ENCODE measurements around the gene CRISPLD2. TPM values are rescaled to one million over a fixed set of nuclear protein-coding genes. Genes with fewer than 3 reads are reported as not detected.

The CRISPLD2 gene
- total and polyA plus RNA-seq, 12 donors: 7.9 to 48.1 (median 15.2) TPM

- ATAC-seq (peak; percentile 31 to 79 (median 62)), DNase-seq (no peak)
- Histone ChIP-seq H3K4me3 (no peak overlapping the region), H3K4me1 (peaks cover 0 to 43% (median 4%) of the 10 kb centered on the region in 9 donors), H3K36me3 (peaks cover 0 to 16% (median 0%) of the 10 kb centered on the region in 9 donors), H3K27ac (peak overlapping the region in 6 of 10 donors; percentile 2 to 55 (median 34)), H3K9me3 (no peaks in the 10 kb centered on the region), H3K27me3 (no peaks in the 10 kb centered on the region)
- intact Hi-C loops (cut with DNase I): no loop called here
- WGBS, 2 donors: 64 to 66% methylated on average over 12 of the region's 12 CpGs
- no peak for TF ChIP-seq CTCF (IDR thresholded peaks at IDR 0.05)
Observed at GRCh38 chr16:84907575-84907974, 87.8 kb downstream of the CRISPLD2 start.

GRCh38 chr16:84909476-84910085 lies 89.8 kb downstream of the CRISPLD2 start:
- ATAC-seq (no peak), DNase-seq (no peak)
- H3K36me3 ChIP-seq: peaks cover 0 to 5% (median 0%) of the 10 kb centered on the region in 9 donors
- TF ChIP-seq CTCF (IDR thresholded peaks at IDR 0.05): no peak
- H3K9me3 ChIP-seq: no peaks in the 10 kb centered on the region
- no peak overlapping the region for H3K4me3 ChIP-seq
- intact Hi-C loops (cut with DNase I): no loop called here
- peak overlapping the region in 1 of 10 donors; percentile 40 for H3K27ac ChIP-seq
- H3K27me3 ChIP-seq: peaks cover 0 to 4% (median 0%) of the 10 kb centered on the region in 7 donors
- 79 to 83% methylated on average over 9 of the region's 9 CpGs for WGBS, 2 donors
- peaks cover under 1 to 54% (median 20%) of the 10 kb centered on the region in 9 donors for H3K4me1 ChIP-seq

- ATAC-seq: no peak
- peaks cover 0 to 10% (median 6%) of the 10 kb centered on the region in 7 donors for H3K27me3 ChIP-seq
- no peak overlapping the region for H3K4me3 ChIP-seq
- intact Hi-C loops (cut with DNase I): no loop called here
- H3K4me1 ChIP-seq: peaks cover 3 to 54% (median 27%) of the 10 kb centered on the region in 9 donors
- H3K27ac ChIP-seq: peak overlapping the region in 1 of 10 donors; percentile 77
- no peak for DNase-seq
- TF ChIP-seq CTCF (IDR thresholded peaks at IDR 0.05): no peak
- 89 to 90% methylated on average over 16 of the region's 16 CpGs for WGBS, 2 donors
- peaks cover 0 to 1% (median 0%) of the 10 kb centered on the region in 9 donors for H3K36me3 ChIP-seq
- no peaks in the 10 kb centered on the region for H3K9me3 ChIP-seq
Observed at GRCh38 chr16:84911486-84912216, 91.9 kb downstream of the CRISPLD2 start.

GRCh38 chr16:84913315-84913714 lies 93.5 kb downstream of the CRISPLD2 start:
- H3K27ac ChIP-seq: peak overlapping the region in 6 of 10 donors; percentile 31 to 51 (median 32)
- ATAC-seq (peak; percentile 23 to 89 (median 46)), DNase-seq (no peak)
- H3K36me3 ChIP-seq: no peaks in the 10 kb centered on the region
- intact Hi-C loops (cut with DNase I): no loop called here
- peaks cover 3 to 41% (median 27%) of the 10 kb centered on the region in 9 donors for H3K4me1 ChIP-seq
- peaks cover 0 to 18% (median 8%) of the 10 kb centered on the region in 7 donors for H3K27me3 ChIP-seq
- no peaks in the 10 kb centered on the region for H3K9me3 ChIP-seq
- 8 to 16% methylated on average over 6 of the region's 6 CpGs for WGBS, 2 donors
- no peak overlapping the region for H3K4me3 ChIP-seq
- TF ChIP-seq CTCF (IDR thresholded peaks at IDR 0.05): no peak

Data from heart right ventricle (tissue), 16 donors.